ENCODE measurements around the gene PCSK1.
A peak's percentile ranks its signal among the peaks of the same experiment; 100 is the strongest.

PCSK1 gene

GRCh38 chr5:96347502-96348292, 85.4 kb downstream of the PCSK1 start:
- no peaks in the 10 kb centered on the region for H3K9me3 Mint-ChIP-seq
- H3K4me3 Mint-ChIP-seq = no peak overlapping the region
- H3K27me3 Mint-ChIP-seq (ENCODE audit: low read depth) = no peaks in the 10 kb centered on the region
- H3K36me3 Mint-ChIP-seq (ENCODE audit: low read depth) = no peaks in the 10 kb centered on the region
- H3K27ac Mint-ChIP-seq = no peak overlapping the region
- TF ChIP-seq CTCF (IDR thresholded peaks at IDR 0.05; ENCODE audit: unreplicated experiment in 3 of 3) = no peak
- no peaks in the 10 kb centered on the region for H3K4me1 Mint-ChIP-seq

GRCh38 chr5:96344678-96345577, 88.1 kb downstream of the PCSK1 start:
- H3K27ac Mint-ChIP-seq = no peak overlapping the region
- no peaks in the 10 kb centered on the region for H3K27me3 Mint-ChIP-seq (ENCODE audit: low read depth)
- peak; percentile 33 to 64 (median 54) for TF ChIP-seq CTCF (IDR thresholded peaks at IDR 0.05; ENCODE audit: unreplicated experiment in 3 of 3)
- no peak overlapping the region for H3K4me3 Mint-ChIP-seq
- no peaks in the 10 kb centered on the region for H3K36me3 Mint-ChIP-seq (ENCODE audit: low read depth)
- H3K9me3 Mint-ChIP-seq = no peaks in the 10 kb centered on the region
- H3K4me1 Mint-ChIP-seq = no peaks in the 10 kb centered on the region

GRCh38 chr5:96343094-96343493, 90.0 kb downstream of the PCSK1 start:
- Mint-ChIP-seq H3K4me1 (no peaks in the 10 kb centered on the region), H3K27ac (no peak overlapping the region), H3K9me3 (no peaks in the 10 kb centered on the region), H3K27me3 (ENCODE audit: low read depth) (peaks cover 4% of the 10 kb centered on the region), H3K4me3 (no peak overlapping the region), H3K36me3 (ENCODE audit: low read depth) (no peaks in the 10 kb centered on the region)
- TF ChIP-seq CTCF (IDR thresholded peaks at IDR 0.05; ENCODE audit: unreplicated experiment in 3 of 3) = no peak

GRCh38 chr5:96342581-96342980, 90.5 kb downstream of the PCSK1 start:
- no peaks in the 10 kb centered on the region for H3K4me1 Mint-ChIP-seq
- H3K9me3 Mint-ChIP-seq = no peaks in the 10 kb centered on the region
- no peaks in the 10 kb centered on the region for H3K36me3 Mint-ChIP-seq (ENCODE audit: low read depth)
- H3K4me3 Mint-ChIP-seq = no peak overlapping the region
- peaks cover 4% of the 10 kb centered on the region for H3K27me3 Mint-ChIP-seq (ENCODE audit: low read depth)
- TF ChIP-seq CTCF (IDR thresholded peaks at IDR 0.05; ENCODE audit: unreplicated experiment in 3 of 3) = no peak
- no peak overlapping the region for H3K27ac Mint-ChIP-seq
